ENCODE measurements around the gene MYCBPAP. TPM values are rescaled to one million over a fixed set of nuclear protein-coding genes. Genes with fewer than 3 reads are reported as not detected.
A peak's percentile ranks its signal among the peaks of the same experiment; 100 is the strongest.

MYCBPAP gene
- total RNA-seq, 1 experiment from 2014 or later: 0.19 TPM

GRCh38 chr17:50495217-50495823 lies 12.9 kb upstream of the MYCBPAP start:
- Mint-ChIP-seq H3K9me3 (ENCODE audit: unreplicated experiment) (no peaks in the 10 kb centered on the region), H3K27ac (ENCODE audit: low read depth, unreplicated experiment) (no peak overlapping the region), H3K27me3 (ENCODE audit: insufficient read depth, unreplicated experiment) (no peaks in the 10 kb centered on the region), H3K4me1 (ENCODE audit: insufficient read depth, unreplicated experiment) (peaks cover 4% of the 10 kb centered on the region), H3K36me3 (ENCODE audit: insufficient read depth, unreplicated experiment) (no peaks in the 10 kb centered on the region), H3K4me3 (ENCODE audit: unreplicated experiment) (no peak overlapping the region)
- intact Hi-C loops (cut with micrococcal nuclease): no loop called here
- DNase-seq (ENCODE audit: unreplicated experiment): no peak
- POLR2A ChIA-PET: interaction anchor here (0.6 to 1.1 kb wide), 2 partner anchors 8 to 9 kb away, joined by 3 to 4 read pairs; no protein-coding TSS in a partner anchor
- BruUV-seq (replicated peaks): no TSS peak
- CTCF ChIA-PET: interaction anchor here (0.5 to 0.6 kb wide), 2 partner anchors 203 to 258 kb away, joined by 3 read pairs; no protein-coding TSS in a partner anchor
- TF ChIP-seq, protein P1, sequence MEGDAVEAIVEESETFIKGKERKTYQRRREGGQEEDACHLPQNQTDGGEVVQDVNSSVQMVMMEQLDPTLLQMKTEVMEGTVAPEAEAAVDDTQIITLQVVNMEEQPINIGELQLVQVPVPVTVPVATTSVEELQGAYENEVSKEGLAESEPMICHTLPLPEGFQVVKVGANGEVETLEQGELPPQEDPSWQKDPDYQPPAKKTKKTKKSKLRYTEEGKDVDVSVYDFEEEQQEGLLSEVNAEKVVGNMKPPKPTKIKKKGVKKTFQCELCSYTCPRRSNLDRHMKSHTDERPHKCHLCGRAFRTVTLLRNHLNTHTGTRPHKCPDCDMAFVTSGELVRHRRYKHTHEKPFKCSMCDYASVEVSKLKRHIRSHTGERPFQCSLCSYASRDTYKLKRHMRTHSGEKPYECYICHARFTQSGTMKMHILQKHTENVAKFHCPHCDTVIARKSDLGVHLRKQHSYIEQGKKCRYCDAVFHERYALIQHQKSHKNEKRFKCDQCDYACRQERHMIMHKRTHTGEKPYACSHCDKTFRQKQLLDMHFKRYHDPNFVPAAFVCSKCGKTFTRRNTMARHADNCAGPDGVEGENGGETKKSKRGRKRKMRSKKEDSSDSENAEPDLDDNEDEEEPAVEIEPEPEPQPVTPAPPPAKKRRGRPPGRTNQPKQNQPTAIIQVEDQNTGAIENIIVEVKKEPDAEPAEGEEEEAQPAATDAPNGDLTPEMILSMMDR (IDR thresholded peaks at IDR 0.05; ENCODE audit: unreplicated experiment): no peak

DNA sequence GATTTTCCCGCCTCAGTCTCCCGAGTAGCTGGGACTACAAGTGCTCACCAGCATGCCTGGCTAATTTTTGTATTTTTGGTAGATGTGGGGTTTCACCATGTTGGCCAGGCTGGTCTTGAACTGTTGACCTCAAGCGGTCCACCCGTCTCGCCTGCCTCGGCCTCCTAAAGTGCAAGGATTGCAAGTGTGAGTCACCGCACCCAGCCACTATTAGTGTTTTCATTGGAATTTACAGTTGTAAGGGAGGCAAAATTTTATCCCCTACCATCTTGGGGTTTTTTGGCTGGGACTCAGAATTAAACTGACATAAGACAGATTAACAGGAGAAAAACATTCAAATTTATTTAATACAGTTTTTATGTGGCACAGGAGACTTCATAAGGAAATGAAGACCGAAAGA lies 12.3 kb upstream of the MYCBPAP start:
- TF ChIP-seq, protein P1 (IDR thresholded peaks at IDR 0.05; ENCODE audit: unreplicated experiment): no peak
- ChIA-PET CTCF (interaction anchor here (0.5 to 0.8 kb wide), 4 partner anchors 203 to 661 kb away, joined by 3 read pairs; no protein-coding TSS in a partner anchor), POLR2A (interaction anchor here (0.6 to 1.1 kb wide), 2 partner anchors 8 to 9 kb away, joined by 3 to 4 read pairs; no protein-coding TSS in a partner anchor)
- no peaks in the 10 kb centered on the region for H3K36me3 Mint-ChIP-seq (ENCODE audit: insufficient read depth, unreplicated experiment)
- intact Hi-C loops (cut with micrococcal nuclease): no loop called here
- peaks cover 4% of the 10 kb centered on the region for H3K4me1 Mint-ChIP-seq (ENCODE audit: insufficient read depth, unreplicated experiment)
- no peaks in the 10 kb centered on the region for H3K9me3 Mint-ChIP-seq (ENCODE audit: unreplicated experiment)
- H3K27ac Mint-ChIP-seq (ENCODE audit: low read depth, unreplicated experiment): no peak overlapping the region
- BruUV-seq (replicated peaks): no TSS peak
- no peak overlapping the region for H3K4me3 Mint-ChIP-seq (ENCODE audit: unreplicated experiment)
- DNase-seq (ENCODE audit: unreplicated experiment): no peak
- no peaks in the 10 kb centered on the region for H3K27me3 Mint-ChIP-seq (ENCODE audit: insufficient read depth, unreplicated experiment)

GRCh38 chr17:50498021-50498874 lies 10.0 kb upstream of the MYCBPAP start:
- Mint-ChIP-seq H3K4me1 (ENCODE audit: insufficient read depth, unreplicated experiment) (no peaks in the 10 kb centered on the region), H3K4me3 (ENCODE audit: unreplicated experiment) (no peak overlapping the region), H3K9me3 (ENCODE audit: unreplicated experiment) (no peaks in the 10 kb centered on the region), H3K27me3 (ENCODE audit: insufficient read depth, unreplicated experiment) (no peaks in the 10 kb centered on the region), H3K36me3 (ENCODE audit: insufficient read depth, unreplicated experiment) (no peaks in the 10 kb centered on the region), H3K27ac (ENCODE audit: low read depth, unreplicated experiment) (no peak overlapping the region)
- intact Hi-C loops (cut with micrococcal nuclease): no loop called here
- POLR2A ChIA-PET: interaction anchor here (1.0 to 2.5 kb wide), 3 partner anchors 9 to 19 kb away, joined by 3 to 12 read pairs (median 4); no protein-coding TSS in a partner anchor
- TF ChIP-seq, protein P1 (IDR thresholded peaks at IDR 0.05; ENCODE audit: unreplicated experiment): no peak
- CTCF ChIA-PET: interaction anchor here (0.5 to 1.7 kb wide), 7 partner anchors 11 to 182 kb away, joined by 3 to 7 read pairs (median 4); no protein-coding TSS in a partner anchor
- no TSS peak for BruUV-seq (replicated peaks)
- peak; percentile 36 for DNase-seq (ENCODE audit: unreplicated experiment)

DNA sequence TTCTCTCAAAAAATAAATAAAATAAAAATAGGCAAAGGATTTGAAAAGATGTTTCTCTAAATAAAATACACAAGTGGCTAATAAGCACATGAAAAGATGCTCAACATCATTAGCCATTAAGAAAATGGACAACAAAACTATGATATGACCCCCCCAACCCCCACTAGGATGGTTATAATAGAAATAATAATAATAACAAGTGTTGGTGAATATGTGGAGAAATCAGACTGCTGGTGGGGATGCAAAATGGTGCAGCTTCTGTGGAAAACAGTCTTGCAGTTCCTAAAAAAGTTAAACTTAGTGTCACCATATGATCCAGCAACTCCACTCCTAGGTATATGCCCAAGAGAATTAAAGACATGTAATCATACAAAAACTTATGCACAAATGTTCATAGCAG lies 9.0 kb upstream of the MYCBPAP start:
- DNase-seq (ENCODE audit: unreplicated experiment): no peak
- no peak overlapping the region for H3K27ac Mint-ChIP-seq (ENCODE audit: low read depth, unreplicated experiment)
- H3K36me3 Mint-ChIP-seq (ENCODE audit: insufficient read depth, unreplicated experiment): no peaks in the 10 kb centered on the region
- no peaks in the 10 kb centered on the region for H3K9me3 Mint-ChIP-seq (ENCODE audit: unreplicated experiment)
- BruUV-seq (replicated peaks): no TSS peak
- H3K27me3 Mint-ChIP-seq (ENCODE audit: insufficient read depth, unreplicated experiment): no peaks in the 10 kb centered on the region
- peaks cover 7% of the 10 kb centered on the region for H3K4me1 Mint-ChIP-seq (ENCODE audit: insufficient read depth, unreplicated experiment)
- ChIA-PET POLR2A (interaction anchor here (2.5 kb wide), 1 partner anchor 12 kb away, joined by 12 read pairs; no protein-coding TSS in a partner anchor), CTCF (interaction anchor here (0.7 to 1.7 kb wide), 3 partner anchors 15 to 181 kb away, joined by 3 to 7 read pairs (median 4); no protein-coding TSS in a partner anchor)
- intact Hi-C loops (cut with micrococcal nuclease): no loop called here
- no peak overlapping the region for H3K4me3 Mint-ChIP-seq (ENCODE audit: unreplicated experiment)
- TF ChIP-seq, protein P1 (IDR thresholded peaks at IDR 0.05; ENCODE audit: unreplicated experiment): no peak

All from MCF 10A (cell line).